NCI-H1092 (cell line): ENCODE measurements around the gene TRNP1.
A peak's percentile ranks its signal among the peaks of the same experiment; 100 is the strongest.
"Not testable (repeated sequence)": the region's sequence is repeated elsewhere in the genome, so short reads cannot be mapped to it uniquely, and the experiment has no call there.

ENCODE experiments used
- DNase-seq: peaks from one replicate; lab custom pipeline; 2025; lab: John Stamatoyannopoulos, UW

TRNP1 gene

GRCh38 chr1:26993237-26994019 is at the start of gene TRNP1:
Gene TRNP1 (plus strand): TSS chr1:26993692. CDS start chr1:26993787, 95 bp downstream.
- DNase-seq: peak; percentile 73

- no peak for DNase-seq
These were observed 48.4 kb upstream of the TRNP1 start for GRCh38 chr1:26945138-26945537.

GRCh38 chr1:26945728-26946127 is 47.8 kb upstream of the TRNP1 start:
- DNase-seq: no peak

GRCh38 chr1:26946270-26946669 is 47.2 kb upstream of the TRNP1 start:
- DNase-seq: no peak

- not testable (repeated sequence) for DNase-seq
These were observed 44.8 kb upstream of the TRNP1 start for GRCh38 chr1:26948725-26949057.

GRCh38 chr1:26949266-26949925 is 44.1 kb upstream of the TRNP1 start:
- DNase-seq: no peak

GRCh38 chr1:26949926-26950319 is 43.6 kb upstream of the TRNP1 start:
- DNase-seq: no peak

- DNase-seq: no peak
These were observed 42.9 kb upstream of the TRNP1 start for GRCh38 chr1:26950602-26951001.

GRCh38 chr1:26951216-26951615 is 42.3 kb upstream of the TRNP1 start:
- DNase-seq: no peak

GRCh38 chr1:26951821-26952497 is 41.5 kb upstream of the TRNP1 start:
- no peak for DNase-seq

GRCh38 chr1:26953374-26953773 is 40.1 kb upstream of the TRNP1 start:
- DNase-seq: no peak

- DNase-seq: no peak
These were observed 37.2 kb upstream of the TRNP1 start for GRCh38 chr1:26956321-26956720.

- DNase-seq: no peak
These were observed 36.2 kb upstream of the TRNP1 start for GRCh38 chr1:26957306-26957705.

GRCh38 chr1:26959270-26959669 is 34.2 kb upstream of the TRNP1 start:
- no peak for DNase-seq

- DNase-seq: no peak
These were observed 33.5 kb upstream of the TRNP1 start, which contains the start of gene KDF1 for GRCh38 chr1:26959722-26960624. Gene KDF1 (minus strand): TSS chr1:26960468. CDS start chr1:26952380, 8,088 bp downstream.

GRCh38 chr1:26960625-26960966 is 32.9 kb upstream of the TRNP1 start:
- DNase-seq: no peak

GRCh38 chr1:26961826-26962225 is 31.7 kb upstream of the TRNP1 start:
- DNase-seq: no peak

- no peak for DNase-seq
These were observed 28.3 kb upstream of the TRNP1 start for GRCh38 chr1:26965213-26965612.

- no peak for DNase-seq
These were observed 27.9 kb upstream of the TRNP1 start for GRCh38 chr1:26965628-26966027.

GRCh38 chr1:26970810-26971209 is 22.7 kb upstream of the TRNP1 start:
- DNase-seq: no peak

GRCh38 chr1:26971590-26971989 is 21.9 kb upstream of the TRNP1 start:
- DNase-seq: no peak

GRCh38 chr1:26972390-26972789 is 21.1 kb upstream of the TRNP1 start:
- no peak for DNase-seq
